ENCODE measurements around the gene SOWAHA. TPM values are rescaled to one million over a fixed set of nuclear protein-coding genes. Genes with fewer than 3 reads are reported as not detected.

Gene SOWAHA
- total RNA-seq, 1 donor from 2014 or later = not detected

GRCh38 chr5:132839426-132840301 is 26.6 kb downstream of the SOWAHA start:
- Mint-ChIP-seq H3K36me3 (no peaks in the 10 kb centered on the region), H3K4me3 (no peak overlapping the region), H3K4me1 (peaks cover 8% of the 10 kb centered on the region), H3K27ac (peak overlapping the region; percentile 50), H3K9me3 (no peaks in the 10 kb centered on the region), H3K27me3 (ENCODE audit: insufficient read depth, low read depth) (peaks cover 4% of the 10 kb centered on the region)
- no peaks in the 10 kb centered on the region for H3K79me2 ChIP-seq (ENCODE audit: low read depth)
- no peaks in the 10 kb centered on the region for H3K27me3 ChIP-seq
- no peak overlapping the region for H3K4me2 ChIP-seq
- no peaks in the 10 kb centered on the region for H3K36me3 ChIP-seq
- H4K20me1 ChIP-seq (ENCODE audit: low read depth) = no peaks in the 10 kb centered on the region
- no peak for DNase-seq (ENCODE audit: low spot score)
- peaks cover 8% of the 10 kb centered on the region for H3K4me1 ChIP-seq
- no peaks in the 10 kb centered on the region for H3K9me3 ChIP-seq (ENCODE audit: low read depth)
- no peak overlapping the region for H3K9ac ChIP-seq
- H3K27ac ChIP-seq = no peak overlapping the region
- TF ChIP-seq CTCF (IDR thresholded peaks at IDR 0.05) = no peak
- no peak for TF ChIP-seq EZH2 (IDR thresholded peaks at IDR 0.05)
- no peak for TF ChIP-seq EZH2phosphoT487 (IDR thresholded peaks at IDR 0.05)
- no peak overlapping the region for H3K4me3 ChIP-seq
- peak overlapping the region; percentile 83 for H2AFZ ChIP-seq (replicated peaks)
- no peaks in the 10 kb centered on the region for H3F3A ChIP-seq (ENCODE audit: low read depth)

- peaks cover 6% of the 10 kb centered on the region for H3K27me3 Mint-ChIP-seq (ENCODE audit: insufficient read depth, low read depth)
- H3K4me2 ChIP-seq = no peak overlapping the region
- H3K27ac Mint-ChIP-seq = peak overlapping the region; percentile 50
Measured at GRCh38 chr5:132840313-132840712, 27.2 kb downstream of the SOWAHA start.

GRCh38 chr5:132840896-132841295 is 27.8 kb downstream of the SOWAHA start:
- Histone ChIP-seq H3K4me2 (no peak overlapping the region), H3K9me3 (ENCODE audit: low read depth) (no peaks in the 10 kb centered on the region), H3K27ac (no peak overlapping the region), H3K79me2 (ENCODE audit: low read depth) (no peaks in the 10 kb centered on the region), H3K27me3 (no peaks in the 10 kb centered on the region), H3K36me3 (no peaks in the 10 kb centered on the region), H2AFZ (replicated peaks) (no peak overlapping the region), H3K4me1 (peaks cover 8% of the 10 kb centered on the region), H4K20me1 (ENCODE audit: low read depth) (no peaks in the 10 kb centered on the region), H3K4me3 (no peak overlapping the region), H3K9ac (no peak overlapping the region), H3F3A (ENCODE audit: low read depth) (no peaks in the 10 kb centered on the region)
- no peaks in the 10 kb centered on the region for H3K36me3 Mint-ChIP-seq
- no peak for DNase-seq (ENCODE audit: low spot score)
- TF ChIP-seq EZH2 (IDR thresholded peaks at IDR 0.05) (no peak), CTCF (IDR thresholded peaks at IDR 0.05) (no peak), EZH2phosphoT487 (IDR thresholded peaks at IDR 0.05) (no peak)
- H3K4me3 Mint-ChIP-seq = no peak overlapping the region
- peaks cover 8% of the 10 kb centered on the region for H3K27me3 Mint-ChIP-seq (ENCODE audit: insufficient read depth, low read depth)
- no peaks in the 10 kb centered on the region for H3K9me3 Mint-ChIP-seq
- H3K27ac Mint-ChIP-seq = no peak overlapping the region
- H3K4me1 Mint-ChIP-seq = peaks cover 8% of the 10 kb centered on the region

More at GRCh38 chr5:132840313-132840712, 27.2 kb downstream of the SOWAHA start:
- H3K36me3 ChIP-seq = no peaks in the 10 kb centered on the region
- peaks cover 8% of the 10 kb centered on the region for H3K4me1 Mint-ChIP-seq
- H3K4me3 ChIP-seq = no peak overlapping the region
- no peak overlapping the region for H3K4me3 Mint-ChIP-seq
- H3K9ac ChIP-seq = no peak overlapping the region
- TF ChIP-seq EZH2 (IDR thresholded peaks at IDR 0.05) (no peak), EZH2phosphoT487 (IDR thresholded peaks at IDR 0.05) (no peak), CTCF (IDR thresholded peaks at IDR 0.05) (no peak)
- peaks cover 8% of the 10 kb centered on the region for H3K4me1 ChIP-seq
- no peak overlapping the region for H3K27ac ChIP-seq
- no peaks in the 10 kb centered on the region for H3K79me2 ChIP-seq (ENCODE audit: low read depth)
- DNase-seq (ENCODE audit: low spot score) = no peak
- no peaks in the 10 kb centered on the region for H4K20me1 ChIP-seq (ENCODE audit: low read depth)
- H2AFZ ChIP-seq (replicated peaks) = peak overlapping the region; percentile 83
- H3K36me3 Mint-ChIP-seq = no peaks in the 10 kb centered on the region
- H3K9me3 Mint-ChIP-seq = no peaks in the 10 kb centered on the region
- H3K9me3 ChIP-seq (ENCODE audit: low read depth) = no peaks in the 10 kb centered on the region
- no peaks in the 10 kb centered on the region for H3F3A ChIP-seq (ENCODE audit: low read depth)
- no peaks in the 10 kb centered on the region for H3K27me3 ChIP-seq
